ENCODE data around the gene STK17A.

DNA sequence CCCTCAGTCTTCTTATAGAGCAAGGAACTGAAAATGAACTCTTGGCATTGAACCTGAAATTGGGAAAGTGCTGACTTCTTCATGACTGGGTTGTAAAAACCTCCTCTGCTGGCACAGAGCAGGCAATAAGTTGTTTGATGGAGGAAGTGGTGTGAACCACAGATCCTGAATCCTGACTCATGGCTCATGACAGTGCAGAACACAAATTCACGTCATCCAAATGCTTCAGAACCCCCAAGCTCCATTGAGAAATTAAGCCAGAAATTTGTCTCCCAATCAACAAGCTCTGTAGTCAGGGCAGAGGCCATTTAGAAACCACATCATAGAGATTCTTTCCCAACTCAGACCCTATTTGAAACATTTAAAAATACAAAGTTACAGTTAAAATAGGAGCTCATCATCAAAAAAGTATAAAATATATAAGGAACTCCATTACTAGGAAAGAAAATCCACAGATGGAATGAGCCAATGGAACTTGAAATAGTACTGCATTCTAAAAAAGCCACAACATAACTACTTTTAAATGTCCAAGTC is 10.3 kb upstream of the STK17A start:
- TF ChIP-seq, protein P1, sequence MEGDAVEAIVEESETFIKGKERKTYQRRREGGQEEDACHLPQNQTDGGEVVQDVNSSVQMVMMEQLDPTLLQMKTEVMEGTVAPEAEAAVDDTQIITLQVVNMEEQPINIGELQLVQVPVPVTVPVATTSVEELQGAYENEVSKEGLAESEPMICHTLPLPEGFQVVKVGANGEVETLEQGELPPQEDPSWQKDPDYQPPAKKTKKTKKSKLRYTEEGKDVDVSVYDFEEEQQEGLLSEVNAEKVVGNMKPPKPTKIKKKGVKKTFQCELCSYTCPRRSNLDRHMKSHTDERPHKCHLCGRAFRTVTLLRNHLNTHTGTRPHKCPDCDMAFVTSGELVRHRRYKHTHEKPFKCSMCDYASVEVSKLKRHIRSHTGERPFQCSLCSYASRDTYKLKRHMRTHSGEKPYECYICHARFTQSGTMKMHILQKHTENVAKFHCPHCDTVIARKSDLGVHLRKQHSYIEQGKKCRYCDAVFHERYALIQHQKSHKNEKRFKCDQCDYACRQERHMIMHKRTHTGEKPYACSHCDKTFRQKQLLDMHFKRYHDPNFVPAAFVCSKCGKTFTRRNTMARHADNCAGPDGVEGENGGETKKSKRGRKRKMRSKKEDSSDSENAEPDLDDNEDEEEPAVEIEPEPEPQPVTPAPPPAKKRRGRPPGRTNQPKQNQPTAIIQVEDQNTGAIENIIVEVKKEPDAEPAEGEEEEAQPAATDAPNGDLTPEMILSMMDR (IDR thresholded peaks at IDR 0.05) = no peak
- no peak for TF ChIP-seq POLR2A (IDR thresholded peaks at IDR 0.05)
